Esophagus muscularis mucosa (tissue), 3 donors: ENCODE measurements around the gene ERN1.
A peak's percentile ranks its signal among the peaks of the same experiment; 100 is the strongest.

Experiments used
- CTCF ChIP-seq, 3 experiments: fragments of 200-600 bp in 2 of 3; fragments of 450-650 bp in 1 of 3; sonication (generic) in 2 of 3; IDR thresholded peaks; one replicate each; pipeline ENCODE4 v1.5.1; 2017 to 2019; ENCODE audit warnings: antibody characterized with exemption in 3 of 3, mild to moderate bottlenecking in 2 of 3, moderate library complexity in 1 of 3
- POLR2A ChIP-seq: fragments of 450-650 bp; IDR thresholded peaks from one replicate; pipeline ENCODE4 v1.6.1; 2017; ENCODE audit warnings: antibody characterized with exemption, moderate library complexity, mild to moderate bottlenecking, low read depth
- POLR2AphosphoS5 ChIP-seq, 2 donors: sonication (generic); formaldehyde crosslinking; IDR thresholded peaks; one replicate each; pipeline ENCODE4 v1.6.1; 2017; ENCODE audit warnings: antibody characterized with exemption in 2 of 2

DNA sequence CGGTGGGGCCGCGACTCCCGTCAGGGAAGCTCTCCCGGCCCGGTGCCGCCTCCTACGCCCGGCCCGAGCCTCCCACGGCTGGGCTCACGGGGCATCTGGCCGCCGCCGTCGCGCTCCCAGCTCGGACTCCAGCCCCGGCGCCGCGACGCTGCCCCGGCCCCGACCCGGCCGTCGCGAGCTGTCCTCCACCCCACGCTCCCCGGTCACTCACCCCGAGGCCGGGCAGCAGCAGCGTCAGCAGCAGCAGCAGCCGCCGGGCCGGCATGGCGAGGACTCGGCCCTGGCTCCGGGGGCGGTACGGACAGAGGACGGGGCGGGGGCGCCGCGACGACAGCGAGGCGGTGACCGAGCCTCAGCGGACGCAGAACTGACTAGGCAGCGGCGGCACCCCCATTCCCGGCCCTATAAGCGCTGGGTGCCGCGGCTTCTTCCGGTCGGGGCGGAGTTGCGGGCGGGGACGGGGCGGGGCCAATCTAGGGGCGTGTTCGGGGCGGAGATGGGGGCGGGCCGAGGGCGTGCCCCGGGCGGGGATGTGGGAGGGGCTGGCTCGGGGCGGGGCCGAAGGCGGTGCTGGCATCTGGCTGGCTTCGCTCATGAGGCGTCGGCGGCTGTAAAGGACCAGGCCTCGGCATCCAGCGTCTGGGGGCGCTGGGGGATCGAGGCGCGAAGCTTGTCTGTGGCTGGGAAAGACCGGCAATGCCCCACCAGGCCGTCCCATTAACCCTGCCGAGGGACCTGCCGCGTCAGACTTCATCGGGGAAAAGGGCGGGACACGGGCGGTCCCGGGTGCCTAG lies at the start of gene ERN1:
- peak; percentile 57 for TF ChIP-seq POLR2A
- no peak for TF ChIP-seq CTCF (IDR thresholded peaks at IDR 0.05)
- TF ChIP-seq POLR2AphosphoS5 (IDR thresholded peaks at IDR 0.05) = peak; percentile 86 to 95
